HEK293 (cell line): ENCODE results near the gene NUCB1.

Experiments used
- CTCF ChIA-PET: fragments of 350-600 bp; formaldehyde crosslinking; extraction: SDS; loops from one replicate; lab custom pipeline; 2021; ENCODE audit warnings: antibody characterized with exemption; lab: Yijun Ruan, JAX
- POLR2A ChIA-PET: fragments of 300-600 bp; formaldehyde crosslinking; extraction: SDS; loops from one replicate; lab custom pipeline; 2020; ENCODE audit warnings: antibody characterized with exemption, inconsistent platforms; lab: Yijun Ruan, JAX
- H3K27ac ChIP-seq: fragments of 200-500 bp; sonication (Bioruptor generic); 2 replicates; pipeline ENCODE4 v1.5.1; 2014; ENCODE audit warnings: low read depth, low read length, control low read depth, inconsistent platforms; ENCODE audit errors: extremely low read depth
- H3K36me3 ChIP-seq, 2 experiments: fragments of 200-500 bp in 1 of 2; sonication (Bioruptor generic) in 1 of 2; 1 replicate in 1 of 2; 2 replicates in 1 of 2; pipeline ENCODE4 v1.5.1; 2014 to 2017; ENCODE audit warnings: inconsistent platforms in 2 of 2, low read length in 2 of 2; ENCODE audit not compliant: control insufficient read depth in 2 of 2, insufficient read depth in 1 of 2
- H3K4me1 ChIP-seq: fragments of 200-500 bp; sonication (Bioruptor generic); 2 replicates; pipeline ENCODE4 v1.5.1; 2014; ENCODE audit warnings: mild to moderate bottlenecking, low read length, inconsistent platforms; ENCODE audit not compliant: control insufficient read depth, insufficient read depth
- H3K4me3 ChIP-seq: 2 replicates; pipeline ENCODE4 v1.5.1; 2011; ENCODE audit warnings: low read depth, mild to moderate bottlenecking, control low read depth, low read length, moderate library complexity
- H3K9me3 ChIP-seq: fragments of 200-500 bp; sonication (Bioruptor generic); 2 replicates; pipeline ENCODE4 v1.5.1; 2014; ENCODE audit warnings: low read depth, low read length, inconsistent platforms; ENCODE audit not compliant: control insufficient read depth, insufficient read depth
- CTCF ChIP-seq: fragments of 450-650 bp; formaldehyde crosslinking; IDR thresholded peaks from 2 replicates; pipeline ENCODE4 v1.5.1; 2016; ENCODE audit warnings: missing biosample characterization, missing genetic modification characterization
- KLF1 ChIP-seq: fragments of 450-650 bp; formaldehyde crosslinking; IDR thresholded peaks from 2 replicates; pipeline ENCODE4 v1.5.1; 2016; ENCODE audit warnings: missing biosample characterization, missing genetic modification characterization
- KLF10 ChIP-seq: fragments of 450-650 bp; IDR thresholded peaks from 2 replicates; pipeline ENCODE4 v1.5.1; 2018; ENCODE audit warnings: missing biosample characterization, mild to moderate bottlenecking, missing genetic modification characterization
- KLF7 ChIP-seq: fragments of 450-650 bp; formaldehyde crosslinking; IDR thresholded peaks from 2 replicates; pipeline ENCODE4 v1.5.1; 2016; ENCODE audit warnings: missing biosample characterization, missing genetic modification characterization, borderline replicate concordance
- KLF8 ChIP-seq: fragments of 450-650 bp; formaldehyde crosslinking; IDR thresholded peaks from 2 replicates; pipeline ENCODE4 v1.5.1; 2016; ENCODE audit warnings: missing biosample characterization, missing genetic modification characterization
- SETDB1 ChIP-seq: IDR thresholded peaks from one replicate; pipeline ENCODE4 v1.6.1; 2017; ENCODE audit warnings: mild to moderate bottlenecking, low read length, moderate library complexity, mixed read lengths; ENCODE audit not compliant: insufficient read length
- TRIM28 ChIP-seq: IDR thresholded peaks from 2 replicates; pipeline ENCODE4 v1.6.1; 2011; ENCODE audit warnings: low read length, control low read depth, borderline replicate concordance
- ZBTB48 ChIP-seq: fragments of 450-650 bp; formaldehyde crosslinking; IDR thresholded peaks from 2 replicates; pipeline ENCODE4 v1.5.1; 2016; ENCODE audit warnings: missing biosample characterization, missing genetic modification characterization
- ZNF112 ChIP-seq: fragments of 450-650 bp; formaldehyde crosslinking; IDR thresholded peaks from 2 replicates; pipeline ENCODE4 v1.5.0; 2017; ENCODE audit warnings: missing biosample characterization, missing genetic modification characterization
- ZNF169 ChIP-seq: fragments of 450-650 bp; formaldehyde crosslinking; IDR thresholded peaks from 2 replicates; pipeline ENCODE4 v1.5.1; 2016; ENCODE audit warnings: missing biosample characterization, missing genetic modification characterization
- ZNF202 ChIP-seq: fragments of 450-650 bp; formaldehyde crosslinking; IDR thresholded peaks from 2 replicates; pipeline ENCODE4 v1.5.1; 2016; ENCODE audit warnings: missing biosample characterization, missing genetic modification characterization, borderline replicate concordance
- ZNF274 ChIP-seq, 2 experiments: fragments of 200-500 bp in 1 of 2; fragments of 450-650 bp in 1 of 2; sonication (Bioruptor generic) in 1 of 2; formaldehyde crosslinking in 1 of 2; IDR thresholded peaks; 2 replicates each; pipeline versions ENCODE4 v1.5.1 to v1.6.1; 2014 to 2016; ENCODE audit warnings: borderline replicate concordance in 1 of 2, inconsistent platforms in 1 of 2, low read length in 1 of 2, missing biosample characterization in 1 of 2, missing genetic modification characterization in 1 of 2
- ZNF404 ChIP-seq: fragments of 450-650 bp; formaldehyde crosslinking; IDR thresholded peaks from 2 replicates; pipeline ENCODE4 v1.5.1; 2017; ENCODE audit warnings: missing biosample characterization, missing genetic modification characterization
- ZNF571 ChIP-seq: fragments of 450-650 bp; formaldehyde crosslinking; IDR thresholded peaks from 2 replicates; pipeline ENCODE4 v1.5.0; 2017; ENCODE audit warnings: missing biosample characterization, missing genetic modification characterization
- ZNF623 ChIP-seq: fragments of 450-650 bp; formaldehyde crosslinking; IDR thresholded peaks from 2 replicates; pipeline ENCODE4 v1.5.1; 2016; ENCODE audit warnings: missing biosample characterization, missing genetic modification characterization
- ZNF830 ChIP-seq: fragments of 450-650 bp; IDR thresholded peaks from 2 replicates; pipeline ENCODE4 v1.5.0; 2018; ENCODE audit warnings: missing biosample characterization, missing genetic modification characterization, low read depth, mild to moderate bottlenecking, moderate library complexity
- ZNF843 ChIP-seq: fragments of 450-650 bp; formaldehyde crosslinking; IDR thresholded peaks from 2 replicates; pipeline ENCODE4 v1.5.1; 2016; ENCODE audit warnings: missing biosample characterization, missing genetic modification characterization
- ZSCAN4 ChIP-seq: fragments of 450-650 bp; formaldehyde crosslinking; IDR thresholded peaks from 2 replicates; pipeline ENCODE4 v1.5.1; 2017; ENCODE audit warnings: missing biosample characterization, missing genetic modification characterization
- TF ChIP-seq, protein P1 (sequence below): fragments of 450-650 bp; formaldehyde crosslinking; IDR thresholded peaks from 2 replicates; pipeline ENCODE4 v1.5.1; 2016; ENCODE audit warnings: missing biosample characterization, missing genetic modification characterization, low read depth

The NUCB1 gene

GRCh38 chr19:48935864-48936263 is 35.8 kb downstream of the NUCB1 start:
- H3K9me3 ChIP-seq: no peaks in the 10 kb centered on the region; the same call in 1 of the 2 replicates
- no peak overlapping the region for H3K4me3 ChIP-seq
- ChIA-PET CTCF (interaction anchor here (0.5 to 1.0 kb wide), 3 partner anchors 93 to 606 kb away, joined by 3 to 4 read pairs (median 3); no protein-coding TSS in a partner anchor), POLR2A (interaction anchor here (0.7 kb wide), 2 partner anchors 99 to 640 kb away, joined by 3 read pairs; no protein-coding TSS in a partner anchor)
- no peak overlapping the region for H3K27ac ChIP-seq
- H3K4me1 ChIP-seq: peaks cover 3% of the 10 kb centered on the region; the same call in 1 of the 2 replicates
- TF ChIP-seq KLF1 (tag by site-specific recombination): peak; percentile 37; the same call in 1 of the 2 replicates
- peak; percentile 26; the same call in 1 of the 2 replicates for TF ChIP-seq KLF8 (tag by site-specific recombination)
- no peak for TF ChIP-seq ZNF571 (tag by site-specific recombination)
- H3K36me3 ChIP-seq: peaks cover 0 to 8% of the 10 kb centered on the region in 2 experiments; a peak in 2 of 3 replicates

GRCh38 chr19:48938256-48938655 is 38.1 kb downstream of the NUCB1 start:
- POLR2A ChIA-PET: no interaction called here
- Histone ChIP-seq H3K27ac (no peak overlapping the region), H3K36me3 (peaks cover 0 to 11% of the 10 kb centered on the region in 2 experiments; a peak in 2 of 3 replicates), H3K9me3 (no peaks in the 10 kb centered on the region; the same call in 1 of the 2 replicates), H3K4me1 (peaks cover under 1% of the 10 kb centered on the region; the same call in 1 of the 2 replicates), H3K4me3 (no peak overlapping the region)
- CTCF ChIA-PET: no interaction called here
- TF ChIP-seq, protein P1, sequence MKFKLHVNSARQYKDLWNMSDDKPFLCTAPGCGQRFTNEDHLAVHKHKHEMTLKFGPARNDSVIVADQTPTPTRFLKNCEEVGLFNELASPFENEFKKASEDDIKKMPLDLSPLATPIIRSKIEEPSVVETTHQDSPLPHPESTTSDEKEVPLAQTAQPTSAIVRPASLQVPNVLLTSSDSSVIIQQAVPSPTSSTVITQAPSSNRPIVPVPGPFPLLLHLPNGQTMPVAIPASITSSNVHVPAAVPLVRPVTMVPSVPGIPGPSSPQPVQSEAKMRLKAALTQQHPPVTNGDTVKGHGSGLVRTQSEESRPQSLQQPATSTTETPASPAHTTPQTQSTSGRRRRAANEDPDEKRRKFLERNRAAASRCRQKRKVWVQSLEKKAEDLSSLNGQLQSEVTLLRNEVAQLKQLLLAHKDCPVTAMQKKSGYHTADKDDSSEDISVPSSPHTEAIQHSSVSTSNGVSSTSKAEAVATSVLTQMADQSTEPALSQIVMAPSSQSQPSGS: peak; percentile 74
- TF ChIP-seq KLF10 (tag by site-specific recombination): no peak
- TF ChIP-seq, all 188 proteins: peak for 1

DNA sequence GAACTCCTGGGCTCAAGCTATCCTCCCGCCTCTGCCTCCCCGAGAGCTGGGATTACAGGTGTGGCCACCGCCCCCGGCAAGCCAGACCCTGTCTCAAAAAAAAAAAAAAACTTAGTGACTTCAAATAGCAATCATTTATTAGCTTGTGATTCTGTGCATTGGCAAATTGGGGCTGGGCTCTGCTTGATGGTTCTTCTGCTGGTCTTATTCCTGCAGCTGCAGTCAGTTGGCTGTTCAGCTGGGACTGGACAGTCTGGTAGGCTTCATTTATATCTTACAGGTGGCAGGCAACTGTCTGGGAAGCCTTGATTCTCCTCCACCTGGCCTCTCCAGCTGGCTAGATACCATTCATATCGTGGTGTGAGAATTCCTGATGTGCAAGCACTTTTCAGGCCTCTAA is 40.8 kb downstream of the NUCB1 start:
- no peak overlapping the region for H3K27ac ChIP-seq
- peaks cover 0 to 11% of the 10 kb centered on the region in 2 experiments; a peak in 2 of 3 replicates for H3K36me3 ChIP-seq
- no peaks in the 10 kb centered on the region; the same call in 1 of the 2 replicates for H3K9me3 ChIP-seq
- TF ChIP-seq SETDB1: peak; percentile 29
- peak; percentile 27; the same call in 1 of the 2 replicates for TF ChIP-seq TRIM28
- TF ChIP-seq ZNF112 (tag by site-specific recombination): no peak
- no peak for TF ChIP-seq ZNF843 (tag by site-specific recombination)
- TF ChIP-seq ZNF623 (tag by site-specific recombination): no peak
- no peaks in the 10 kb centered on the region for H3K4me1 ChIP-seq
- no peak overlapping the region for H3K4me3 ChIP-seq
- CTCF ChIA-PET: interaction anchor here (0.6 kb wide), 2 partner anchors 151 to 257 kb away, joined by 3 to 5 read pairs; no protein-coding TSS in a partner anchor
- POLR2A ChIA-PET: interaction anchor here (0.5 to 1.6 kb wide), 4 partner anchors 8 to 129 kb away, joined by 3 to 9 read pairs (median 7); no protein-coding TSS in a partner anchor

- Histone ChIP-seq H3K4me3 (no peak overlapping the region), H3K9me3 (no peaks in the 10 kb centered on the region; the same call in 1 of the 2 replicates), H3K27ac (no peak overlapping the region), H3K4me1 (no peaks in the 10 kb centered on the region), H3K36me3 (peaks cover 0 to 11% of the 10 kb centered on the region in 2 experiments; a peak in 2 of 3 replicates)
- TF ChIP-seq ZNF202 (tag by site-specific recombination) (no peak), ZNF169 (tag by site-specific recombination) (no peak), ZNF404 (tag by site-specific recombination) (no peak), ZBTB48 (no peak), ZSCAN4 (no peak), ZNF830 (tag by site-specific recombination) (no peak), ZNF274 (IDR thresholded peaks at IDR 0.05; ENCODE audit: low read length) (no peak), ZNF274 (tag by site-specific recombination; IDR thresholded peaks at IDR 0.05; ENCODE audit: borderline replicate concordance) (no peak), KLF7 (tag by site-specific recombination) (no peak), CTCF (no peak)
- CTCF ChIA-PET: interaction anchor here (1.0 to 1.6 kb wide), 5 partner anchors 10 to 101 kb away, joined by 3 to 10 read pairs (median 3); partner anchors contain the start of gene BAX
- POLR2A ChIA-PET: interaction anchor here (0.7 to 1.4 kb wide), 3 partner anchors 11 to 706 kb away, joined by 3 to 7 read pairs (median 5); partner anchors contain the start of gene BAX
Measured at GRCh38 chr19:48943081-48943480, 43.0 kb downstream of the NUCB1 start.
